Measurements from ENCODE around the gene RNF227. TPM values are rescaled to one million over a fixed set of nuclear protein-coding genes. Genes with fewer than 3 reads are reported as not detected.

RNF227 gene
- total RNA-seq, 1 experiment from 2014 or later: 0.11 TPM

GRCh38 chr17:7940743-7941142 is 24.7 kb upstream of the RNF227 start:
- H3K9me2 ChIP-seq (replicated peaks; ENCODE audit: low read length): no peaks in the 10 kb centered on the region
- intact Hi-C loops (cut with micrococcal nuclease): no loop called here
- TF ChIP-seq CTCF (conservative IDR thresholded peaks at IDR 0.05; ENCODE audit: low read depth, low read length): no peak
- TF ChIP-seq EZH2phosphoT487 (IDR thresholded peaks at IDR 0.05; ENCODE audit: borderline replicate concordance, low read length): no peak
- H3K4me2 ChIP-seq (ENCODE audit: low read length): no peak overlapping the region
- H4K20me1 ChIP-seq (ENCODE audit: low read length): no peaks in the 10 kb centered on the region
- H3K9ac ChIP-seq (ENCODE audit: low read length): no peak overlapping the region
- H3K9me3 ChIP-seq (ENCODE audit: low read length): no peaks in the 10 kb centered on the region
- H3F3A ChIP-seq (ENCODE audit: low read length, unreplicated experiment): no peaks in the 10 kb centered on the region
- ATAC-seq (no peak), DNase-seq (no peak)
- ChIA-PET CTCF (no interaction called here), POLR2A (ENCODE audit: unreplicated experiment) (no interaction called here)
- H3K4me1 ChIP-seq (ENCODE audit: insufficient read depth, low read length): no peaks in the 10 kb centered on the region
- BruUV-seq (replicated peaks): no TSS peak
- H3K27ac ChIP-seq (ENCODE audit: low read length): no peak overlapping the region
- H2AFZ ChIP-seq (ENCODE audit: low read length): no peak overlapping the region
- H3K36me3 ChIP-seq (ENCODE audit: low read depth, low read length): peaks cover 3% of the 10 kb centered on the region
- 0 out of 2 replicates have a peak, but pooled peaks cover under 1% of the 10 kb centered on the region for H3K79me2 ChIP-seq (ENCODE audit: low read length)
- no peaks in the 10 kb centered on the region for H3K27me3 ChIP-seq (ENCODE audit: low read length)
- H3K4me3 ChIP-seq (ENCODE audit: low read length): no peak overlapping the region

- H3K9me3 ChIP-seq (ENCODE audit: low read length): no peaks in the 10 kb centered on the region
- H3K9ac ChIP-seq (ENCODE audit: low read length): no peak overlapping the region
- ATAC-seq (no peak), DNase-seq (no peak)
- POLR2A ChIA-PET (ENCODE audit: unreplicated experiment): no interaction called here
- H3F3A ChIP-seq (ENCODE audit: low read length, unreplicated experiment): no peaks in the 10 kb centered on the region
- no peaks in the 10 kb centered on the region for H3K27me3 ChIP-seq (ENCODE audit: low read length)
- no peaks in the 10 kb centered on the region for H3K9me2 ChIP-seq (replicated peaks; ENCODE audit: low read length)
- TF ChIP-seq EZH2 (IDR thresholded peaks at IDR 0.05; ENCODE audit: low read length, unreplicated experiment) (no peak), CTCF (conservative IDR thresholded peaks at IDR 0.05; ENCODE audit: low read depth, low read length) (no peak), EZH2phosphoT487 (IDR thresholded peaks at IDR 0.05; ENCODE audit: borderline replicate concordance, low read length) (no peak)
- H3K4me2 ChIP-seq (ENCODE audit: low read length): no peak overlapping the region
- H4K20me1 ChIP-seq (ENCODE audit: low read length): no peaks in the 10 kb centered on the region
- H3K4me3 ChIP-seq (ENCODE audit: low read length): no peak overlapping the region
- no peak overlapping the region for H2AFZ ChIP-seq (ENCODE audit: low read length)
- H3K36me3 ChIP-seq (ENCODE audit: low read depth, low read length): peaks cover 3% of the 10 kb centered on the region; the same call in 1 of the 2 replicates
- intact Hi-C loops (cut with micrococcal nuclease): no loop called here
- BruUV-seq (replicated peaks): no TSS peak
- H3K27ac ChIP-seq (ENCODE audit: low read length): no peak overlapping the region
- CTCF ChIA-PET: no interaction called here
- peaks cover 4% of the 10 kb centered on the region; the same call in 1 of the 2 replicates for H3K79me2 ChIP-seq (ENCODE audit: low read length)
- H3K4me1 ChIP-seq (ENCODE audit: insufficient read depth, low read length): no peaks in the 10 kb centered on the region
Observed at GRCh38 chr17:7940034-7940433, 23.9 kb upstream of the RNF227 start.

- ATAC-seq: no peak
- H3K4me2 ChIP-seq (ENCODE audit: low read length): no peak overlapping the region
- no peaks in the 10 kb centered on the region for H3K9me3 ChIP-seq (ENCODE audit: low read length)
- H3K79me2 ChIP-seq (ENCODE audit: low read length): peaks cover 41% of the 10 kb centered on the region
- no peak overlapping the region for H2AFZ ChIP-seq (ENCODE audit: low read length)
- H3K9me2 ChIP-seq (replicated peaks; ENCODE audit: low read length): no peaks in the 10 kb centered on the region
- no peak overlapping the region for H3K9ac ChIP-seq (ENCODE audit: low read length)
- H4K20me1 ChIP-seq (ENCODE audit: low read length): no peaks in the 10 kb centered on the region
- BruUV-seq (replicated peaks): no TSS peak
- H3K27ac ChIP-seq (ENCODE audit: low read length): no peak overlapping the region
- no peaks in the 10 kb centered on the region for H3F3A ChIP-seq (ENCODE audit: low read length, unreplicated experiment)
- DNase-seq: no peak
- no peaks in the 10 kb centered on the region for H3K27me3 ChIP-seq (ENCODE audit: low read length)
- CTCF ChIA-PET: no interaction called here
- peaks cover 18% of the 10 kb centered on the region for H3K4me1 ChIP-seq (ENCODE audit: insufficient read depth, low read length)
- no peak overlapping the region for H3K4me3 ChIP-seq (ENCODE audit: low read length)
- TF ChIP-seq CTCF (conservative IDR thresholded peaks at IDR 0.05; ENCODE audit: low read depth, low read length): no peak
- TF ChIP-seq EZH2 (IDR thresholded peaks at IDR 0.05; ENCODE audit: low read length, unreplicated experiment): no peak
- no peak for TF ChIP-seq EZH2phosphoT487 (IDR thresholded peaks at IDR 0.05; ENCODE audit: borderline replicate concordance, low read length)
- 0 out of 2 replicates have a peak, but pooled peaks cover 3% of the 10 kb centered on the region for H3K36me3 ChIP-seq (ENCODE audit: low read depth, low read length)
- intact Hi-C loops (cut with micrococcal nuclease): no loop called here
- POLR2A ChIA-PET (ENCODE audit: unreplicated experiment): no interaction called here
Observed at GRCh38 chr17:7935859-7936258, 19.8 kb upstream of the RNF227 start.
